ENCODE results near the gene DNAJB13. TPM values are rescaled to one million over a fixed set of nuclear protein-coding genes. Genes with fewer than 3 reads are reported as not detected.

DNAJB13 gene
- total RNA-seq, 1 experiment from 2014 or later = not detected

DNA sequence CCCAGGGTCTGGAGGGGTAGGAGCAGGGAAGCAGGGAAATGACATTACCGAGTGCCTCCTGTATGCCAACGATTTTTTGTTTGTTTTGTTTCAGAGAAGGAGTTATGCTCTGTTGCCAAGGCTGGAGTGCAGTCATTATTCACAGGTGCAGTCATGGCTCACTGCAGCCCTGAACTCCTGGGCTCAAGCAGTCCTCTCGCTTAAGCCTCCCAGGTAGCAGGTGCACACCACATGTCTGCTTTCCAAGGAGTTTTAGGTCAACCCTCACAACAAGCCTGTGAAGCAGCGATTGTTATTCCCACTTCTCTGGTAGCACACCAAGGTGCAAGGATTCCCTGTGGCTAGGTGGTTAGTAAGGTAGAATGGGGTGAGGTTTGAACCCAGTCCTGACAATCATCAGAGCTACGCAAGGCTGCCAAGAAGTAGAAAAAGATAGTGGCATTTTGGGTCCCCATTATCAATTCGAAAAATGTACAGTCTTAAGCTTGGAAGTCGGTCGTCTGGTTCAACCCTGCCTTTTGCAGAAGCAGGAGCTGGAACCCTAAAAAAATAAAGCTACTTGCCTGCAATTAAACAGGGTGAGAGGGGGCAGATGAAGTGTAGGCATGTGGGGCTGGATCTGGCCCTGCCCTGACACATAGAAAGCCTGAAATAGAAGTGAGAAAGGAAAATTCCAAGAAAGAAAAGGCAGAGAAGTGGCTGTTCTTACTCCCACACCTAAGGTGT, 48.9 kb downstream of the DNAJB13 start:
- no peak overlapping the region for H3K56ac ChIP-seq (ENCODE audit: insufficient read length, low read depth, low read length)
- TF ChIP-seq, protein P1, sequence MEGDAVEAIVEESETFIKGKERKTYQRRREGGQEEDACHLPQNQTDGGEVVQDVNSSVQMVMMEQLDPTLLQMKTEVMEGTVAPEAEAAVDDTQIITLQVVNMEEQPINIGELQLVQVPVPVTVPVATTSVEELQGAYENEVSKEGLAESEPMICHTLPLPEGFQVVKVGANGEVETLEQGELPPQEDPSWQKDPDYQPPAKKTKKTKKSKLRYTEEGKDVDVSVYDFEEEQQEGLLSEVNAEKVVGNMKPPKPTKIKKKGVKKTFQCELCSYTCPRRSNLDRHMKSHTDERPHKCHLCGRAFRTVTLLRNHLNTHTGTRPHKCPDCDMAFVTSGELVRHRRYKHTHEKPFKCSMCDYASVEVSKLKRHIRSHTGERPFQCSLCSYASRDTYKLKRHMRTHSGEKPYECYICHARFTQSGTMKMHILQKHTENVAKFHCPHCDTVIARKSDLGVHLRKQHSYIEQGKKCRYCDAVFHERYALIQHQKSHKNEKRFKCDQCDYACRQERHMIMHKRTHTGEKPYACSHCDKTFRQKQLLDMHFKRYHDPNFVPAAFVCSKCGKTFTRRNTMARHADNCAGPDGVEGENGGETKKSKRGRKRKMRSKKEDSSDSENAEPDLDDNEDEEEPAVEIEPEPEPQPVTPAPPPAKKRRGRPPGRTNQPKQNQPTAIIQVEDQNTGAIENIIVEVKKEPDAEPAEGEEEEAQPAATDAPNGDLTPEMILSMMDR (conservative IDR thresholded peaks at IDR 0.05) = no peak
- H3K9ac ChIP-seq (ENCODE audit: extremely low read depth, insufficient read length, low read length) = no peak overlapping the region
- no peaks in the 10 kb centered on the region for H3K9me3 ChIP-seq (ENCODE audit: control insufficient read depth, low read depth, low read length)
- no peak overlapping the region for H2AFZ ChIP-seq (ENCODE audit: low read length)
- H3K27ac Mint-ChIP-seq = no peak overlapping the region
- no peak overlapping the region for H2BK120ac ChIP-seq (ENCODE audit: low read depth, low read length, poor library complexity, severe bottlenecking)
- no peak overlapping the region for H2BK15ac ChIP-seq (ENCODE audit: low read depth, low read length)
- no peak overlapping the region for H4K5ac ChIP-seq (ENCODE audit: insufficient read length, low read depth, low read length)
- DNase-seq = no peak
- H4K91ac ChIP-seq (ENCODE audit: insufficient read length, low read depth, low read length) = no peak overlapping the region
- H3K4me2 ChIP-seq (ENCODE audit: insufficient read depth, insufficient read length, low read length) = no peak overlapping the region
- no peaks in the 10 kb centered on the region for H3K27me3 ChIP-seq (ENCODE audit: insufficient read depth, low read length)
- no peaks in the 10 kb centered on the region; a peak in 1 of 7 replicates for H3K36me3 Mint-ChIP-seq (ENCODE audit: insufficient read depth in 1 of 3, low read depth in 3 of 3)
- no peaks in the 10 kb centered on the region for H3K79me1 ChIP-seq (ENCODE audit: insufficient read depth, low read depth, low read length, poor library complexity, severe bottlenecking)
- no peak overlapping the region for H4K8ac ChIP-seq (replicated peaks; ENCODE audit: insufficient read length, low read depth, low read length)
- no peak overlapping the region for H2BK12ac ChIP-seq (ENCODE audit: insufficient read length, low read depth, low read length)
- WGBS (ENCODE audit: extremely low coverage, insufficient read length, low lambda C conversion rate) = no CpG with 5 or more reads among the region's 8 CpGs
- H3K14ac ChIP-seq (ENCODE audit: insufficient read depth, low read length) = no peak overlapping the region
- H3K4ac ChIP-seq (ENCODE audit: low read depth, low read length) = no peak overlapping the region
- no peaks in the 10 kb centered on the region for H3K9me3 Mint-ChIP-seq
- no peaks in the 10 kb centered on the region for H3K79me2 ChIP-seq (ENCODE audit: insufficient read depth, low read length)
- H3K4me1 ChIP-seq (ENCODE audit: insufficient read depth, low read length) = no peaks in the 10 kb centered on the region
- H3K23ac ChIP-seq (ENCODE audit: insufficient read length, low read depth, low read length) = no peak overlapping the region
- H3K27me3 Mint-ChIP-seq (ENCODE audit: low read depth) = no peaks in the 10 kb centered on the region; the same call in 1 of the 2 replicates
- no peak overlapping the region for H3T11ph ChIP-seq (ENCODE audit: low read length)
- no peaks in the 10 kb centered on the region for H3K23me2 ChIP-seq (ENCODE audit: insufficient read length, low read depth, low read length, poor library complexity, severe bottlenecking)
- no peak overlapping the region for H2BK20ac ChIP-seq (ENCODE audit: low read depth, low read length, poor library complexity, severe bottlenecking)
- no peak overlapping the region for H3K18ac ChIP-seq (ENCODE audit: insufficient read length, low read depth, low read length)
- no peaks in the 10 kb centered on the region for H4K20me1 ChIP-seq (ENCODE audit: control insufficient read depth, insufficient read depth, insufficient read length)
- H2BK5ac ChIP-seq (ENCODE audit: insufficient read length, low read length) = no peak overlapping the region
- peaks cover 9 to 14% of the 10 kb centered on the region in 2 experiments for H3K4me1 Mint-ChIP-seq
- H2AK5ac ChIP-seq (ENCODE audit: insufficient read length, low read length) = no peak overlapping the region
- no peak overlapping the region for H3K4me3 Mint-ChIP-seq
- H3K27ac ChIP-seq (ENCODE audit: insufficient read length, low read depth, low read length) = no peak overlapping the region

All from H9 (cell line).